Measurements from ENCODE around the gene CCDC85B. TPM values are rescaled to one million over a fixed set of nuclear protein-coding genes. Genes with fewer than 3 reads are reported as not detected.
A peak's percentile ranks its signal among the peaks of the same experiment; 100 is the strongest.

The CCDC85B gene
- total and polyA plus RNA-seq, 2 of the 13 experiments (the other 11 are each of a cell fraction or from before 2014, with no cell fraction given): 8.2 to 19.5 TPM

- no peak for TF ChIP-seq STAT6 (CRISPR knock-in tag; IDR thresholded peaks at IDR 0.05; ENCODE audit: borderline replicate concordance)
- TF ChIP-seq HMGXB4 (CRISPR knock-in tag; IDR thresholded peaks at IDR 0.05; ENCODE audit: borderline replicate concordance in 1 of 2, low read depth in 1 of 2): no peak
- TF ChIP-seq ATF6 (CRISPR knock-in tag; conservative IDR thresholded peaks at IDR 0.05): no peak
- no peak; the same call in none of the 2 replicates for TF ChIP-seq FOSL2 (CRISPR knock-in tag; IDR thresholded peaks at IDR 0.05)
- no peak for TF ChIP-seq STAT5B (CRISPR knock-in tag; IDR thresholded peaks at IDR 0.05)
- peak; percentile 57; the same call in 1 of the 2 replicates for TF ChIP-seq ZNF430 (CRISPR knock-in tag; IDR thresholded peaks at IDR 0.05)
- TF ChIP-seq AFF4 (CRISPR knock-in tag; IDR thresholded peaks at IDR 0.05): no peak
- TF ChIP-seq ZBTB20 (CRISPR knock-in tag; IDR thresholded peaks at IDR 0.05; ENCODE audit: borderline replicate concordance, low read depth): no peak; the same call in 1 of the 2 replicates
- TF ChIP-seq SYNCRIP (IDR thresholded peaks at IDR 0.05; ENCODE audit: insufficient read depth, low read depth, low read length): no peak
- TF ChIP-seq MNT (IDR thresholded peaks at IDR 0.05): peak; percentile 46
- TF ChIP-seq ZNF614 (CRISPR knock-in tag; IDR thresholded peaks at IDR 0.05; ENCODE audit: borderline replicate concordance): no peak
- no peak for TF ChIP-seq FOSL1 (CRISPR knock-in tag; IDR thresholded peaks at IDR 0.05; ENCODE audit: borderline replicate concordance)
- no peak for TF ChIP-seq EP300 (IDR thresholded peaks at IDR 0.05; ENCODE audit: low read depth in 2 of 2, low read length in 2 of 2)
- TF ChIP-seq EP300 (CRISPR knock-in tag; IDR thresholded peaks at IDR 0.05; ENCODE audit: borderline replicate concordance): no peak
- TF ChIP-seq ZFP36L2 (CRISPR knock-in tag; IDR thresholded peaks at IDR 0.05): no peak
Observed at GRCh38 chr11:65873318-65874156, 16.9 kb upstream of the CCDC85B start (continued).

Measured in HepG2 (cell line).